IMR-90 (cell line): ENCODE measurements around the gene TUFM. TPM values are rescaled to one million over a fixed set of nuclear protein-coding genes. Genes with fewer than 3 reads are reported as not detected.

Source experiments
- ATAC-seq: fragments of 200-7000 bp; cut with Tn5 transposase; 2 replicates; pipeline ENCODE4 v1.9.1; 2020; ENCODE audit warnings: low read depth, mild to moderate bottlenecking, moderate library complexity
- BruUV-seq: library from RNA; stranded (reverse); fragments of 400-500 nt; replicated peaks from 2 replicates; lab custom pipeline; 2021; lab: Mats Ljungman, UMichigan
- CTCF ChIA-PET: fragments of 300-600 bp; formaldehyde crosslinking; extraction: SDS; loops from one replicate; lab custom pipeline; 2021; ENCODE audit warnings: antibody characterized with exemption; lab: Yijun Ruan, JAX
- POLR2A ChIA-PET: fragments of 300-600 bp; sonication (Branson Sonifier 250); formaldehyde crosslinking; loops from one replicate; lab custom pipeline; 2022; ENCODE audit warnings: antibody characterized with exemption; ENCODE audit not compliant: unreplicated experiment; lab: Charles Lee
- DNase-seq: peaks from one replicate; pipeline ENCODE4 v3.0.0; 2013
- H2AFZ ChIP-seq: replicated peaks from 2 replicates; pipeline ENCODE3; 2013; ENCODE audit warnings: low read length, mild to moderate bottlenecking; ENCODE audit not compliant: poor library complexity
- H2AK5ac ChIP-seq: 2 replicates; pipeline ENCODE4 v1.6.1; 2013; ENCODE audit warnings: low read depth, low read length, inconsistent platforms
- H2AK9ac ChIP-seq: replicated peaks from 2 replicates; pipeline ENCODE3; 2013; ENCODE audit warnings: mild to moderate bottlenecking, low read depth, low read length, moderate library complexity; ENCODE audit not compliant: poor library complexity
- H2BK120ac ChIP-seq: 2 replicates; pipeline ENCODE4 v1.6.1; 2013; ENCODE audit warnings: low read depth, low read length, inconsistent platforms
- H2BK15ac ChIP-seq: 3 replicates; pipeline ENCODE4 v1.6.1; 2013; ENCODE audit warnings: low read depth, low read length, inconsistent platforms
- H2BK20ac ChIP-seq: 2 replicates; pipeline ENCODE4 v1.6.1; 2013; ENCODE audit warnings: low read depth, mild to moderate bottlenecking, inconsistent platforms, low read length, moderate library complexity
- H2BK5ac ChIP-seq: 2 replicates; pipeline ENCODE4 v1.6.1; 2013; ENCODE audit warnings: mild to moderate bottlenecking, low read depth, low read length, inconsistent platforms; ENCODE audit not compliant: poor library complexity, severe bottlenecking
- H3K14ac ChIP-seq: replicated peaks from 2 replicates; pipeline ENCODE4 v1.6.1; 2013; ENCODE audit warnings: low read depth, low read length, inconsistent platforms
- H3K18ac ChIP-seq: 2 replicates; pipeline ENCODE4 v1.6.1; 2013; ENCODE audit warnings: low read depth, low read length, control low read depth
- H3K23ac ChIP-seq: 2 replicates; pipeline ENCODE4 v1.6.1; 2013; ENCODE audit warnings: low read depth, low read length, inconsistent platforms
- H3K27ac ChIP-seq: 2 replicates; pipeline ENCODE4 v1.5.1; 2013; ENCODE audit warnings: mild to moderate bottlenecking, control low read depth, low read length; ENCODE audit not compliant: insufficient read depth
- H3K27me3 ChIP-seq: 2 replicates; pipeline ENCODE4 v1.6.1; 2013; ENCODE audit warnings: low read length; ENCODE audit not compliant: control insufficient read depth, insufficient read depth
- H3K36me3 ChIP-seq: 2 replicates; pipeline ENCODE4 v1.6.1; 2013; ENCODE audit warnings: low read length, mixed read lengths; ENCODE audit not compliant: control insufficient read depth, insufficient read depth
- H3K4ac ChIP-seq: 2 replicates; pipeline ENCODE4 v1.6.1; 2013; ENCODE audit warnings: low read depth, low read length, inconsistent platforms
- H3K4me1 ChIP-seq: 2 replicates; pipeline ENCODE4 v1.6.1; 2013; ENCODE audit warnings: low read length, mixed read lengths; ENCODE audit not compliant: control insufficient read depth, insufficient read depth
- H3K4me2 ChIP-seq: 2 replicates; pipeline ENCODE4 v1.6.1; 2013; ENCODE audit warnings: low read depth, mild to moderate bottlenecking, control low read depth, low read length, moderate library complexity
- H3K4me3 ChIP-seq: 2 replicates; pipeline ENCODE4 v1.5.1; 2013; ENCODE audit warnings: low read depth, mild to moderate bottlenecking, control low read depth, low read length, moderate library complexity; ENCODE audit not compliant: insufficient read depth
- H3K56ac ChIP-seq: 2 replicates; pipeline ENCODE4 v1.6.1; 2013; ENCODE audit warnings: low read length, inconsistent platforms; ENCODE audit not compliant: insufficient read depth; ENCODE audit errors: extremely low read depth
- H3K79me1 ChIP-seq, 2 experiments: 2 replicates each; pipeline ENCODE4 v1.6.1; 2013; ENCODE audit warnings: low read length in 2 of 2, inconsistent platforms in 1 of 2, low read depth in 1 of 2
- H3K9ac ChIP-seq: 2 replicates; pipeline ENCODE4 v1.6.1; 2013; ENCODE audit warnings: low read depth, low read length, control low read depth
- H3K9me1 ChIP-seq: 2 replicates; pipeline ENCODE4 v1.6.1; 2013; ENCODE audit warnings: low read length, inconsistent platforms; ENCODE audit not compliant: insufficient read depth
- H3K9me3 ChIP-seq: 2 replicates; pipeline ENCODE4 v1.6.1; 2013; ENCODE audit warnings: low read length; ENCODE audit not compliant: control insufficient read depth, insufficient read depth
- H4K20me1 ChIP-seq: 2 replicates; pipeline ENCODE4 v1.6.1; 2013; ENCODE audit warnings: low read length, inconsistent platforms; ENCODE audit not compliant: insufficient read depth
- H4K5ac ChIP-seq: 2 replicates; pipeline ENCODE4 v1.6.1; 2013; ENCODE audit warnings: mild to moderate bottlenecking, low read depth, low read length, control low read depth
- H4K8ac ChIP-seq, 2 experiments: 2 replicates each; pipeline ENCODE4 v1.6.1; 2013; ENCODE audit warnings: low read depth in 2 of 2, low read length in 2 of 2, control low read depth in 1 of 2, inconsistent platforms in 1 of 2
- H4K91ac ChIP-seq: 2 replicates; pipeline ENCODE4 v1.6.1; 2013; ENCODE audit warnings: low read depth, low read length, inconsistent platforms; ENCODE audit not compliant: insufficient read depth
- BHLHE40 ChIP-seq: fragments of 150-350 bp; IDR thresholded peaks from 2 replicates; pipeline ENCODE4 v1.6.1; 2016; ENCODE audit warnings: mild to moderate bottlenecking, low read depth, low read length
- CEBPB ChIP-seq: IDR thresholded peaks from 2 replicates; pipeline ENCODE4 v1.6.1; 2012; ENCODE audit warnings: low read depth, low read length, improper control_type of control experiment
- CHD1 ChIP-seq: IDR thresholded peaks from 2 replicates; pipeline ENCODE4 v1.6.1; 2012; ENCODE audit warnings: low read depth, low read length, improper control_type of control experiment
- ELK1 ChIP-seq: fragments of 150-350 bp; IDR thresholded peaks from 2 replicates; pipeline ENCODE4 v1.6.1; 2016; ENCODE audit warnings: low read depth, mild to moderate bottlenecking, low read length, moderate library complexity, borderline replicate concordance
- FOS ChIP-seq: fragments of 150-350 bp; IDR thresholded peaks from 2 replicates; pipeline ENCODE4 v1.6.1; 2016; ENCODE audit warnings: low read depth, low read length
- MAFK ChIP-seq: IDR thresholded peaks from 2 replicates; pipeline ENCODE4 v1.6.1; 2012; ENCODE audit warnings: low read depth, low read length, improper control_type of control experiment
- MAZ ChIP-seq: IDR thresholded peaks from 2 replicates; pipeline ENCODE4 v1.6.1; 2012; ENCODE audit warnings: low read depth, mild to moderate bottlenecking, low read length, improper control_type of control experiment, moderate library complexity, borderline replicate concordance
- MXI1 ChIP-seq: IDR thresholded peaks from 2 replicates; pipeline ENCODE4 v1.6.1; 2012; ENCODE audit warnings: low read depth, mild to moderate bottlenecking, low read length, moderate library complexity, borderline replicate concordance
- NFE2L2 ChIP-seq: fragments of 150-350 bp; IDR thresholded peaks from 2 replicates; pipeline ENCODE4 v1.6.1; 2016; ENCODE audit warnings: low read depth, mild to moderate bottlenecking, low read length
- POLR2A ChIP-seq: IDR thresholded peaks from 2 replicates; pipeline ENCODE4 v1.6.1; 2012; ENCODE audit warnings: mild to moderate bottlenecking, low read depth, low read length
- RAD21 ChIP-seq: IDR thresholded peaks from 2 replicates; pipeline ENCODE4 v1.6.1; 2012; ENCODE audit warnings: low read length, improper control_type of control experiment
- RCOR1 ChIP-seq: IDR thresholded peaks from 2 replicates; pipeline ENCODE4 v1.6.1; 2012; ENCODE audit warnings: mild to moderate bottlenecking, low read length, improper control_type of control experiment; ENCODE audit not compliant: insufficient replicate concordance
- RFX5 ChIP-seq: IDR thresholded peaks from 2 replicates; pipeline ENCODE4 v1.8.0; 2012; ENCODE audit warnings: low read depth, mild to moderate bottlenecking, low read length, moderate library complexity
- SMC3 ChIP-seq: fragments of 150-350 bp; IDR thresholded peaks from 2 replicates; pipeline ENCODE4 v1.6.1; 2016; ENCODE audit warnings: low read depth, mild to moderate bottlenecking, antibody characterized with exemption, low read length, moderate library complexity
- USF2 ChIP-seq: fragments of 150-350 bp; IDR thresholded peaks from 2 replicates; pipeline ENCODE4 v1.6.1; 2017; ENCODE audit warnings: mild to moderate bottlenecking, antibody characterized with exemption, low read length, low read depth
- whole genome bisulfite sequencing, 2 experiments: methylation state at CpG; one replicate each; pipeline versions ENCODE4 v1.1.5 to v1.1.7; 2013; ENCODE audit warnings: missing lambda C conversion rate in 2 of 2; ENCODE audit not compliant: insufficient read length in 1 of 2; ENCODE audit errors: extremely low coverage in 2 of 2; 5-methylcytosine and 5-hydroxymethylcytosine counted together
- dilution Hi-C: fragments of 300-500 bp; cut with HindIII; formaldehyde crosslinking; loops from one replicate; pipeline ENCODE4 v1.14.3; 2018; ENCODE audit warnings: low sequenced_read_pairs; ENCODE audit not compliant: unreplicated experiment
- in situ Hi-C: fragments of 300-500 bp; cut with MboI; formaldehyde crosslinking; loops from 3 replicates; pipeline ENCODE4 v1.14.3; 2019; ENCODE audit warnings: low sequenced_read_pairs, inconsistent platforms, mixed read lengths
- intact Hi-C: fragments of 100-400 bp; cut with micrococcal nuclease; formaldehyde crosslinking; loops from 2 replicates; pipeline ENCODE4 v1.10.0; 2022
- polyA plus RNA-seq, 3 experiments: library from polyadenylated mRNA; depleted of rRNA; stranded (reverse); fragments of >200 nt; gene quantifications; 2 replicates each; pipeline ENCODE4 v1.2.3, GENCODE V29; 2012; ENCODE audit warnings: low replicate concordance in 1 of 3
- total RNA-seq: library from RNA; depleted of rRNA; stranded (reverse); fragments of >200 nt; gene quantifications from 2 replicates; pipeline ENCODE4 v1.2.3, GENCODE V29; 2012
- TF ChIP-seq, protein P1 (sequence below): conservative IDR thresholded peaks from 2 replicates; pipeline ENCODE4 v1.5.1; 2012; ENCODE audit warnings: mild to moderate bottlenecking, low read depth, low read length, improper control_type of control experiment

The TUFM gene
- total and polyA plus RNA-seq, 2 of the 4 experiments (the other 2 are of a cell fraction), result 80.3 to 126 TPM

- Histone ChIP-seq H3K27ac (no peak overlapping the region), H3K56ac (no peak overlapping the region), H3K27me3 (no peaks in the 10 kb centered on the region), H3K36me3 (peaks cover 66% of the 10 kb centered on the region), H3K18ac (no peak overlapping the region), H3K9ac (no peak overlapping the region), H3K9me3 (no peaks in the 10 kb centered on the region), H3K4me2 (no peak overlapping the region), H3K4me3 (no peak overlapping the region), H3K14ac (no peak overlapping the region), H4K5ac (no peak overlapping the region), H2BK15ac (no peak overlapping the region), H4K91ac (no peak overlapping the region), H2BK5ac (no peak overlapping the region), H2BK20ac (no peak overlapping the region), H2AK5ac (no peak overlapping the region), H3K79me1 (peaks cover 3 to 15% of the 10 kb centered on the region in 2 experiments; a peak in 2 of 4 replicates), H2AFZ (no peak overlapping the region), H3K9me1 (no peaks in the 10 kb centered on the region), H2AK9ac (no peak overlapping the region), H4K8ac (no peak overlapping the region), H4K20me1 (peaks cover 24% of the 10 kb centered on the region; the same call in 1 of the 2 replicates), H2BK120ac (no peak overlapping the region), H3K4me1 (no peaks in the 10 kb centered on the region), H3K23ac (no peak overlapping the region), H3K4ac (no peak overlapping the region)
- WGBS, 2 experiments, result no CpG with 5 or more reads among the region's 1 CpG
- no TSS peak for BruUV-seq
- dilution Hi-C loops, result no loop called here
- ChIA-PET POLR2A (no interaction called here), CTCF (no interaction called here)
- TF ChIP-seq CEBPB (no peak), RCOR1 (no peak), USF2 (no peak), POLR2A (no peak), ELK1 (no peak), MAFK (no peak), SMC3 (no peak), RAD21 (no peak), CHD1 (no peak), NFE2L2 (no peak), MAZ (no peak), BHLHE40 (no peak), FOS (no peak), MXI1 (no peak), RFX5 (no peak)
- TF ChIP-seq, protein P1, sequence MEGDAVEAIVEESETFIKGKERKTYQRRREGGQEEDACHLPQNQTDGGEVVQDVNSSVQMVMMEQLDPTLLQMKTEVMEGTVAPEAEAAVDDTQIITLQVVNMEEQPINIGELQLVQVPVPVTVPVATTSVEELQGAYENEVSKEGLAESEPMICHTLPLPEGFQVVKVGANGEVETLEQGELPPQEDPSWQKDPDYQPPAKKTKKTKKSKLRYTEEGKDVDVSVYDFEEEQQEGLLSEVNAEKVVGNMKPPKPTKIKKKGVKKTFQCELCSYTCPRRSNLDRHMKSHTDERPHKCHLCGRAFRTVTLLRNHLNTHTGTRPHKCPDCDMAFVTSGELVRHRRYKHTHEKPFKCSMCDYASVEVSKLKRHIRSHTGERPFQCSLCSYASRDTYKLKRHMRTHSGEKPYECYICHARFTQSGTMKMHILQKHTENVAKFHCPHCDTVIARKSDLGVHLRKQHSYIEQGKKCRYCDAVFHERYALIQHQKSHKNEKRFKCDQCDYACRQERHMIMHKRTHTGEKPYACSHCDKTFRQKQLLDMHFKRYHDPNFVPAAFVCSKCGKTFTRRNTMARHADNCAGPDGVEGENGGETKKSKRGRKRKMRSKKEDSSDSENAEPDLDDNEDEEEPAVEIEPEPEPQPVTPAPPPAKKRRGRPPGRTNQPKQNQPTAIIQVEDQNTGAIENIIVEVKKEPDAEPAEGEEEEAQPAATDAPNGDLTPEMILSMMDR, result no peak
- intact Hi-C loops, result no loop called here
- ATAC-seq (no peak), DNase-seq (no peak)
- in situ Hi-C loops, result no loop called here
Measured at GRCh38 chr16:28838558-28838918, 7.6 kb downstream of the TUFM start.
